ENCODE results near the gene SCAMP5.

SCAMP5 gene

GRCh38 chr15:75002398-75002797, 7.0 kb downstream of the SCAMP5 start:
- TF ChIP-seq, protein P1, sequence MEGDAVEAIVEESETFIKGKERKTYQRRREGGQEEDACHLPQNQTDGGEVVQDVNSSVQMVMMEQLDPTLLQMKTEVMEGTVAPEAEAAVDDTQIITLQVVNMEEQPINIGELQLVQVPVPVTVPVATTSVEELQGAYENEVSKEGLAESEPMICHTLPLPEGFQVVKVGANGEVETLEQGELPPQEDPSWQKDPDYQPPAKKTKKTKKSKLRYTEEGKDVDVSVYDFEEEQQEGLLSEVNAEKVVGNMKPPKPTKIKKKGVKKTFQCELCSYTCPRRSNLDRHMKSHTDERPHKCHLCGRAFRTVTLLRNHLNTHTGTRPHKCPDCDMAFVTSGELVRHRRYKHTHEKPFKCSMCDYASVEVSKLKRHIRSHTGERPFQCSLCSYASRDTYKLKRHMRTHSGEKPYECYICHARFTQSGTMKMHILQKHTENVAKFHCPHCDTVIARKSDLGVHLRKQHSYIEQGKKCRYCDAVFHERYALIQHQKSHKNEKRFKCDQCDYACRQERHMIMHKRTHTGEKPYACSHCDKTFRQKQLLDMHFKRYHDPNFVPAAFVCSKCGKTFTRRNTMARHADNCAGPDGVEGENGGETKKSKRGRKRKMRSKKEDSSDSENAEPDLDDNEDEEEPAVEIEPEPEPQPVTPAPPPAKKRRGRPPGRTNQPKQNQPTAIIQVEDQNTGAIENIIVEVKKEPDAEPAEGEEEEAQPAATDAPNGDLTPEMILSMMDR (IDR thresholded peaks at IDR 0.05; ENCODE audit: poor library complexity, severe bottlenecking) = no peak
- Histone ChIP-seq H3K36me3 (ENCODE audit: low read depth) (no peaks in the 10 kb centered on the region), H3K4me1 (ENCODE audit: insufficient read depth, poor library complexity, severe bottlenecking) (no peaks in the 10 kb centered on the region), H3K4me3 (ENCODE audit: severe bottlenecking) (no peak overlapping the region), H3K27ac (ENCODE audit: poor library complexity, severe bottlenecking) (no peak overlapping the region), H3K9me3 (ENCODE audit: severe bottlenecking) (no peaks in the 10 kb centered on the region), H3K27me3 (ENCODE audit: insufficient read depth, poor library complexity, severe bottlenecking) (no peaks in the 10 kb centered on the region)
- DNase-seq (ENCODE audit: low spot score) (no peak), ATAC-seq (ENCODE audit: low read depth) (no peak)

DNA sequence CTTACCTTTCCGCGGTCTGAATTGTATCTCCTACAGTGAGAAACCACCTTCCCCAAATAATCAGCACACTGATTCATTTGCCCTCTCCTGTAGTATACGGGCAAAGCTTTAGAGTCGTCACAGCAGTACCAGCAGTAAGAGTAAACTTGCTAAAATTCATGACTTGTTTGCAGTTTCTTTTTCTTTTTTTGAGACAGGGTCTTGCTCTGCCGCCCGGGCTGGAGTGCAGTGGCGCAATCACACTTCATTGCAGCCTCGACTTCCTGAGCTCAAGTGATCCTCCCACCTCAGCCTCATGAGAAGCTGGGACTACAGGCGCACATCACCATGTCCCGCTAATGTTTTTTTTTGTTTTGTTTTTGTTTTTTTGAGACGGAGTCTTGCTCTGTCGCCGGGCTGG, 11.9 kb downstream of the SCAMP5 start:
- TF ChIP-seq, protein P1 (IDR thresholded peaks at IDR 0.05; ENCODE audit: poor library complexity, severe bottlenecking) = no peak
- H3K27ac ChIP-seq (ENCODE audit: poor library complexity, severe bottlenecking) = no peak overlapping the region
- no peaks in the 10 kb centered on the region for H3K9me3 ChIP-seq (ENCODE audit: severe bottlenecking)
- no peak overlapping the region for H3K4me3 ChIP-seq (ENCODE audit: severe bottlenecking)
- no peaks in the 10 kb centered on the region for H3K36me3 ChIP-seq (ENCODE audit: low read depth)
- DNase-seq (ENCODE audit: low spot score) (no peak), ATAC-seq (ENCODE audit: low read depth) (no peak)
- no peaks in the 10 kb centered on the region for H3K4me1 ChIP-seq (ENCODE audit: insufficient read depth, poor library complexity, severe bottlenecking)
- no peaks in the 10 kb centered on the region for H3K27me3 ChIP-seq (ENCODE audit: insufficient read depth, poor library complexity, severe bottlenecking)

- DNase-seq (ENCODE audit: low spot score) (no peak), ATAC-seq (ENCODE audit: low read depth) (no peak)
- no peaks in the 10 kb centered on the region for H3K4me1 ChIP-seq (ENCODE audit: insufficient read depth, poor library complexity, severe bottlenecking)
- no peak overlapping the region for H3K4me3 ChIP-seq (ENCODE audit: severe bottlenecking)
- no peaks in the 10 kb centered on the region for H3K27me3 ChIP-seq (ENCODE audit: insufficient read depth, poor library complexity, severe bottlenecking)
- H3K36me3 ChIP-seq (ENCODE audit: low read depth) = no peaks in the 10 kb centered on the region
- H3K27ac ChIP-seq (ENCODE audit: poor library complexity, severe bottlenecking) = no peak overlapping the region
- no peaks in the 10 kb centered on the region for H3K9me3 ChIP-seq (ENCODE audit: severe bottlenecking)
- TF ChIP-seq, protein P1 (IDR thresholded peaks at IDR 0.05; ENCODE audit: poor library complexity, severe bottlenecking) = no peak
Measured at GRCh38 chr15:75008221-75008625, 12.9 kb downstream of the SCAMP5 start.

DNA sequence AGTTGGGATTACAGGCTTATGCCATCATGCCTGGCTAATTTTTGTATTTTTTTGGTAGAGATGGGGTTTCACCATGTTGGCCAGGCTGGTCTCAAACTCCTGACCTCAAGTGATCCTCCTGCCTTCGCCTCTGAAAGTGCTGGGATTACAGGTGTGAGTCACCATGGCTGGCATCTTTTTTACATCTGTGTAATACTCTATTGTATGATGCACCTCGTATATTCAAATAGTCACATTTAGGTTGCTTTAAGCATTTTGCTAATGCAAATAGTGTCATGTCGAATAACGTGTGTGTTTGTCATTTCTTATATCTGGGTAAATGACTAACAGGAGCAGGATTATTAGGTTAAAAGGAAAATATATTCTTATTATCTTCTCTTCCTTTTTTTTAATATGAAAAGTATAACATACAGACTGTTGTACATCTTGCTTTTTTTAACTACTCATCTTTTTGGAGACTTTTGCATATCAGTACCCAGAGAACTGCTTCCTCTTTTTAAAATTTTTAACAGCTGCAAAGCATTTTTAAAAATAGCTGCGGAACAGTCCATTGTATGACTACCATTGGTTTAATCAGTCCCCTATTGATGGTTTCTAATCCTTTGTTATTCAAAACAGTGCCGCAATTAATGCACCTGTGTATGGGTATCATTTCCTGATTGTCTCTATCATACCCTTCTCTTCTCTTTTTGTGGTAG, 13.4 kb downstream of the SCAMP5 start:
- TF ChIP-seq, protein P1 (IDR thresholded peaks at IDR 0.05; ENCODE audit: poor library complexity, severe bottlenecking) = no peak
- no peak for ATAC-seq (ENCODE audit: low read depth)
- H3K27ac ChIP-seq (ENCODE audit: poor library complexity, severe bottlenecking) = no peak overlapping the region
- H3K4me3 ChIP-seq (ENCODE audit: severe bottlenecking) = no peak overlapping the region
- no peaks in the 10 kb centered on the region for H3K27me3 ChIP-seq (ENCODE audit: insufficient read depth, poor library complexity, severe bottlenecking)
- no peaks in the 10 kb centered on the region for H3K36me3 ChIP-seq (ENCODE audit: low read depth)
- H3K9me3 ChIP-seq (ENCODE audit: severe bottlenecking) = no peaks in the 10 kb centered on the region
- no peaks in the 10 kb centered on the region for H3K4me1 ChIP-seq (ENCODE audit: insufficient read depth, poor library complexity, severe bottlenecking)
- no peak for DNase-seq (ENCODE audit: low spot score)

DNA sequence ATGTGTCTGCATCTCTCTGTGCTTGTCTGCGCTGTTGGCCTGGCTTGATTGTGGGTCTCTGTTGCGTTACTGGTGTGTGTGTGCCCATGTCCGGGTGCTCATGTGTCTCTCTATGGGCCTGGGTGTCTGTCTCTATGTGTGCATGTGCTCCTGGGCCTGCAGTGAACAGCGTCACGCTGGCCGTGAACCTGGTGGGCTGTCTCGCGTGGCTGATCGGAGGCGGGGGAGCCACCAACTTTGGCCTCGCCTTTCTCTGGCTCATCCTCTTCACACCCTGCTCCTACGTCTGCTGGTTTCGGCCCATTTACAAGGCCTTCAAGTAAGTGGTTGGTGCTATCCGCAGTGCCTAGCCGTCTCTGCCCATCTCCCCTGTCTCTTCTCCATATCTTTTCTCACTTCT, 21.1 kb downstream of the SCAMP5 start:
- Histone ChIP-seq H3K27me3 (ENCODE audit: insufficient read depth, poor library complexity, severe bottlenecking) (no peaks in the 10 kb centered on the region), H3K4me3 (ENCODE audit: severe bottlenecking) (no peak overlapping the region), H3K36me3 (ENCODE audit: low read depth) (no peaks in the 10 kb centered on the region), H3K4me1 (ENCODE audit: insufficient read depth, poor library complexity, severe bottlenecking) (no peaks in the 10 kb centered on the region), H3K27ac (ENCODE audit: poor library complexity, severe bottlenecking) (no peak overlapping the region), H3K9me3 (ENCODE audit: severe bottlenecking) (no peaks in the 10 kb centered on the region)
- DNase-seq (ENCODE audit: low spot score) = no peak
- TF ChIP-seq, protein P1 (IDR thresholded peaks at IDR 0.05; ENCODE audit: poor library complexity, severe bottlenecking) = no peak
- no peak for ATAC-seq (ENCODE audit: low read depth)
